ENCODE measurements around the gene GRPEL1.

DNA sequence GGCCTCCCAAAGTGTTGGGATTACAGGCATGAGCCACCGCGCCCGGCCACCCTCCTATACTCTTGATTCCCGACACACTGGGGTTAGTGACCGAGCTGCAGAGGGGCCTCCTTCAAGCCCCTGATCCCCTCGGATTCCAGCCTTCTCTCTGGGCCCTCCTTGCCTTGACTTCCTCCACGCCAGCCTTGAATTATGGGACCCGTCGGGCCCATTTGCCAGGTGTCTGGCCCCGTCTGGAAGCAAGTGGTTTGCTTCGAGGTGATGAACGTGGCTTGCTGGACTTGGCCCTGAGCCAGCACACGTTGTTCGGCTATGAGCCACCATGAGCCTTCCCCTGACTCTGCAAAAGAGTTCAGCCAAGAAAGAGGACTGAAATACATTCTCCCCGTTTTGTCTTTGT lies 37.4 kb upstream of the GRPEL1 start:
- TF ChIP-seq, protein P1, sequence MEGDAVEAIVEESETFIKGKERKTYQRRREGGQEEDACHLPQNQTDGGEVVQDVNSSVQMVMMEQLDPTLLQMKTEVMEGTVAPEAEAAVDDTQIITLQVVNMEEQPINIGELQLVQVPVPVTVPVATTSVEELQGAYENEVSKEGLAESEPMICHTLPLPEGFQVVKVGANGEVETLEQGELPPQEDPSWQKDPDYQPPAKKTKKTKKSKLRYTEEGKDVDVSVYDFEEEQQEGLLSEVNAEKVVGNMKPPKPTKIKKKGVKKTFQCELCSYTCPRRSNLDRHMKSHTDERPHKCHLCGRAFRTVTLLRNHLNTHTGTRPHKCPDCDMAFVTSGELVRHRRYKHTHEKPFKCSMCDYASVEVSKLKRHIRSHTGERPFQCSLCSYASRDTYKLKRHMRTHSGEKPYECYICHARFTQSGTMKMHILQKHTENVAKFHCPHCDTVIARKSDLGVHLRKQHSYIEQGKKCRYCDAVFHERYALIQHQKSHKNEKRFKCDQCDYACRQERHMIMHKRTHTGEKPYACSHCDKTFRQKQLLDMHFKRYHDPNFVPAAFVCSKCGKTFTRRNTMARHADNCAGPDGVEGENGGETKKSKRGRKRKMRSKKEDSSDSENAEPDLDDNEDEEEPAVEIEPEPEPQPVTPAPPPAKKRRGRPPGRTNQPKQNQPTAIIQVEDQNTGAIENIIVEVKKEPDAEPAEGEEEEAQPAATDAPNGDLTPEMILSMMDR (IDR thresholded peaks at IDR 0.05; ENCODE audit: control extremely low read depth in 1 of 3, insufficient read depth in 1 of 3, low read depth in 1 of 3, low read length in 3 of 3), result no peak
- TF ChIP-seq CHD1 (IDR thresholded peaks at IDR 0.05; ENCODE audit: low read depth, low read length) (no peak), TCF12 (IDR thresholded peaks at IDR 0.05; ENCODE audit: low read depth, low read length) (no peak), YY1 (IDR thresholded peaks at IDR 0.05; ENCODE audit: low read depth, low read length) (no peak), JUND (IDR thresholded peaks at IDR 0.05; ENCODE audit: low read length) (no peak), TBP (IDR thresholded peaks at IDR 0.05; ENCODE audit: low read depth, low read length) (no peak), HDAC6 (IDR thresholded peaks at IDR 0.05; ENCODE audit: low read depth, low read length) (no peak), BACH1 (IDR thresholded peaks at IDR 0.05; ENCODE audit: low read length) (no peak)
